Adrenal gland (tissue), 12 donors: ENCODE measurements around the gene C21orf91. TPM values are rescaled to one million over a fixed set of nuclear protein-coding genes. Genes with fewer than 3 reads are reported as not detected.

Experiments
- DNase-seq, 7 donors: peaks; one replicate each; pipeline ENCODE4 v3.0.0-alpha.2; 2019 to 2020
- H3K27ac ChIP-seq, 5 donors: fragments of 200-600 bp; sonication (generic) in 4 of 5; 1 replicate in 3 of 5; 2 replicates in 2 of 5; pipeline versions ENCODE4 v1.5.1 to v1.8.0; 2016 to 2020; ENCODE audit warnings: mild to moderate bottlenecking in 1 of 5
- H3K27me3 ChIP-seq: fragments of 200-600 bp; 2 replicates; pipeline ENCODE4 v1.8.0; 2021
- H3K36me3 ChIP-seq, 2 donors: fragments of 200-600 bp; replicated peaks in 1 of 2; 1 replicate in 1 of 2; 2 replicates in 1 of 2; pipeline versions ENCODE4 v1.5.1 to v1.8.0; 2018 to 2022
- H3K4me1 ChIP-seq, 2 donors: fragments of 200-600 bp; replicated peaks in 1 of 2; 1 replicate in 1 of 2; 2 replicates in 1 of 2; pipeline versions ENCODE4 v1.5.1 to v1.8.0; 2018 to 2021
- H3K4me3 ChIP-seq, 4 donors: fragments of 200-600 bp; sonication (generic) in 3 of 4; one replicate each; pipeline ENCODE4 v1.5.1; 2016 to 2018
- H3K9me3 ChIP-seq, 3 donors: fragments of 200-600 bp; sonication (generic) in 1 of 3; replicated peaks in 1 of 3; 1 replicate in 2 of 3; 2 replicates in 1 of 3; pipeline versions ENCODE4 v1.5.1 to v1.8.0; 2016 to 2021
- CTCF ChIP-seq, 6 experiments: fragments of 450-650 bp in 4 of 6; fragments of 200-600 bp in 2 of 6; sonication (generic) in 1 of 6; IDR thresholded peaks; 1 replicate in 5 of 6; 2 replicates in 1 of 6; pipeline versions ENCODE4 v1.5.1 to v1.8.0; 2016 to 2021; ENCODE audit warnings: antibody characterized with exemption in 6 of 6, mild to moderate bottlenecking in 2 of 6, moderate library complexity in 1 of 6
- POLR2A ChIP-seq, 2 donors: fragments of 450-650 bp; IDR thresholded peaks; one replicate each; pipeline ENCODE4 v1.6.1; 2017; ENCODE audit warnings: antibody characterized with exemption in 2 of 2, mild to moderate bottlenecking in 2 of 2, moderate library complexity in 1 of 2
- intact Hi-C, 2 donors: fragments of 100-400 bp; cut with DNase I; formaldehyde crosslinking; loops; one replicate each; pipeline versions ENCODE4 v1.14.1 to v1.15.0; 2022 to 2023
- polyA plus RNA-seq, 3 donors: library from polyadenylated mRNA; stranded (reverse); fragments of 200-250 nt in 2 of 3; fragments of 350-450 nt in 1 of 3; fragmentation: Illumina TruSeq in 1 of 3; extraction: RNeasy Lipid Tissue Mini Kit (QIAGEN cat#74804) in 1 of 3; gene quantifications; one replicate each; pipeline ENCODE4 v1.2.3, GENCODE V29; 2013 to 2014
- total RNA-seq, 9 donors: library from RNA; depleted of rRNA in 4 of 9; stranded (reverse); fragments of >200 nt in 4 of 9; fragments of 120-200 nt in 1 of 9; fragmentation: NEBNext Ultra II Directional in 1 of 9; extraction: Animal tissue kit (Norgen Biotek cat#: 25700) in 1 of 9; gene quantifications; one replicate each; pipeline versions ENCODE4 v1.1.0 to v1.2.4, GENCODE V29; 2013 to 2023
- donor health status: healthy with polysubstance abuse.
- donor health status: Bipolar disorder and iron deficiency.
- donor health status: DM: yes; HTN: yes; CAD: no.
- donor health status: DM: no; HTN: no; CAD: no.
- donor health status: DM: no; HTN: no; CAD: no.
- donor health status: DM: yes; HTN: yes; CAD: no.

C21orf91 gene
- total and polyA plus RNA-seq, 12 donors, result 1.9 to 19.1 (median 9.5) TPM

GRCh38 chr21:17742181-17742580 is 77.0 kb downstream of the C21orf91 start:
- no peaks in the 10 kb centered on the region for H3K9me3 ChIP-seq
- no peaks in the 10 kb centered on the region for H3K36me3 ChIP-seq
- intact Hi-C loops, result no loop called here
- TF ChIP-seq CTCF (IDR thresholded peaks at IDR 0.05) (no peak), POLR2A (IDR thresholded peaks at IDR 0.05) (no peak)
- H3K27ac ChIP-seq, result no peak overlapping the region
- no peaks in the 10 kb centered on the region for H3K4me1 ChIP-seq
- no peak overlapping the region for H3K4me3 ChIP-seq
- no peak for DNase-seq
- no peaks in the 10 kb centered on the region for H3K27me3 ChIP-seq

Other genes starting within 250 kb of the C21orf91 start
- gene BTG3, start 206.5 kb downstream of the C21orf91 start, total RNA-seq, result 10 to 100 TPM; 23.8 to 50.1 (median 41.2) TPM
- 10 to 100 TPM; 31.3 to 34.8 (median 32.3) TPM for gene BTG3, start 206.5 kb downstream of the C21orf91 start, polyA plus RNA-seq